ES-I3 (cell line): ENCODE results near the gene ZAP70.

Experiments
- H3K36me3 ChIP-seq: 2 replicates; pipeline ENCODE4 v1.6.1; 2013; ENCODE audit warnings: mild to moderate bottlenecking, low read length, control low read depth, moderate library complexity; ENCODE audit not compliant: insufficient read depth
- H3K4me1 ChIP-seq: 2 replicates; pipeline ENCODE4 v1.6.1; 2013; ENCODE audit warnings: mild to moderate bottlenecking, control low read depth, low read length; ENCODE audit not compliant: insufficient read depth
- H3K9ac ChIP-seq: 2 replicates; pipeline ENCODE4 v1.6.1; 2013; ENCODE audit warnings: low read depth, mild to moderate bottlenecking, low read length, moderate library complexity
- H3K9me3 ChIP-seq: 2 replicates; pipeline ENCODE4 v1.6.1; 2013; ENCODE audit warnings: mild to moderate bottlenecking, low read length, moderate library complexity; ENCODE audit not compliant: control insufficient read depth, insufficient read depth

Gene ZAP70

DNA sequence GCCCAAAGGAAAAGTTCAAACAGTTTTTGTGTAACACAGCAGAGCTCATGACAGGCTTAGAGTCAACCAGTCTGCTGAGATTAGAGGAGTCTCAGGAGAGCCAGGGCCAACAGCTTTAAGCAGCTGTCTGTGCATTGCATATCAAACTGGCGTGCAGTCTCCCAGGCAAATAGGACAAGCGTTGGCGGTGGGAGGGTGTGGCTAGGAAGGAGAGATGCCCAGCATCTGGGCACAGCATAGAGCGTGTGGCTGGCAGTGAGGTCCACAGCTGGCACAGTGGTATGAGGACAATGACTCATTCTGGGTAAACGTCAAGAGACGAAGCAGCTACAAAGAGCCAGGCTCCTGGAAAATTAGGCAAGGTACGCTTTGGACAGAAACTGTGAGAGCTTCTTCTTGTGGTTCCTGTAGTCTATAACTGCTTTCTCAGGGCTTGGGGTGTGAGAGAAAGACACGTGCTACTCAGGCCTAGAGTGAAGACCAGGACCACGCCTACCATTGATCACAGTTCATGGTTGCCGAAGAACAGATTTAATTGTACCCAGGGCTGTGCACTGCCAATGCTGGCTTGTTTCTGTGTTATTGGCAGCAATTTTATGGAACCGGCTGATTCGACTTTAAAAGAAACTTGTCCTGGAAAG, 14.8 kb downstream of the ZAP70 start:
- Histone ChIP-seq H3K9ac (no peak overlapping the region), H3K36me3 (no peaks in the 10 kb centered on the region), H3K4me1 (no peaks in the 10 kb centered on the region), H3K9me3 (no peaks in the 10 kb centered on the region; the same call in 1 of the 2 replicates)

DNA sequence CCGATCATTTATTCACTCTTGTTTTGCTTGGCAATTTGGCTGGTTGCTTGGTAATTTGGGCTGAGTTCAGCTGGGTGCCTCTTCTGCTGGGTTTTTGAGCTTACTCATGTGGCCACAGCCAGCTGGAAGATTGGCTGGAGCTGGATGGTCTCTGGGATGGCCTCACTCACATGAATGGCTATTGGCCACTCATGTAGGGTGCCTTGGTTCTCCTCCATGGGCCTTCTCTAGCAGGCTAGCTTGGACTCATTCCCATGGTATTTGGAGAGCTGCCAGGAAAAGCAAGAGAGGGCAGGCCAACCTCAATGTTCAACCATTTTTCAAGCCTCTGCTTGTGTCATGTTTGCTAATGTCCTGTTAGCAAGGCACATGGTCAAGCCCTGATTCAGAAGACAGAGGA, 16.9 kb downstream of the ZAP70 start:
- Histone ChIP-seq H3K4me1 (no peaks in the 10 kb centered on the region), H3K9ac (no peak overlapping the region), H3K9me3 (no peaks in the 10 kb centered on the region; the same call in 1 of the 2 replicates), H3K36me3 (no peaks in the 10 kb centered on the region)

DNA sequence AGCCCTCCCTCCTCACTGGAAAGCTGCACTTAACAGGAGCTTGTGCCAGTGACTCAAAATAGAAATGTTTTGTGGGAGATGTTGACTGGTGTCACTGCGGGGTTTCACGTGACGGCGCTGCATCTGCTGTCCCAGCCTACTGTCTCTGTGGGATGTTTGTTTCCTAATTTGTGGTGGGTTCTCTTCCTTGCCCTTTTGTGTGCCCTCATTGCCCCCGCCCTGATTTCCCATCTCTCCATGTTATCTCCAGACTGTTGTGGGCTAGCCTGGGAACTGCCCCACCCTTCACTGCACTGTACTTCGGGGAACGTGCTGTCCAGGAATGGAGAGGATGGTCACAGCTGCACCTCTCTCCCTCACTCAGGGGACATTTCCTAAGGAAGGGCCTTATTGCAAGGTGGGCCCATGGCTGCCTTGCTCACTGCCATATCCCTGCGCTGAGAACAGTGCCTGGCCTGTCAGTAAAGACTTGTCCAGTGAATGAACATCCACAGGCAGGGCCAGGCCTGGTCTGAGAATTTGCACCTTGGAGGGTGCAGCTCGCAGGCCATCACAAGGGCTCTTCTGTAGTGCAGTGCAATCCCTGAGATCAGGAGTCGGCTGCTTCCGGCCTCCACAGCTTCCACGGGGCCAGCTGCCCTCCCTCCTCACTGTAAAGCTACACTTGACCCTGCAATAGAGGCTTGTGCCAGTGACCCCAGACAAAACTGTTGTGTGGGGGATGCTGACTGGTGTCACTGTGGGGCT, 18.1 kb downstream of the ZAP70 start:
- H3K9me3 ChIP-seq = no peaks in the 10 kb centered on the region; the same call in 1 of the 2 replicates

DNA sequence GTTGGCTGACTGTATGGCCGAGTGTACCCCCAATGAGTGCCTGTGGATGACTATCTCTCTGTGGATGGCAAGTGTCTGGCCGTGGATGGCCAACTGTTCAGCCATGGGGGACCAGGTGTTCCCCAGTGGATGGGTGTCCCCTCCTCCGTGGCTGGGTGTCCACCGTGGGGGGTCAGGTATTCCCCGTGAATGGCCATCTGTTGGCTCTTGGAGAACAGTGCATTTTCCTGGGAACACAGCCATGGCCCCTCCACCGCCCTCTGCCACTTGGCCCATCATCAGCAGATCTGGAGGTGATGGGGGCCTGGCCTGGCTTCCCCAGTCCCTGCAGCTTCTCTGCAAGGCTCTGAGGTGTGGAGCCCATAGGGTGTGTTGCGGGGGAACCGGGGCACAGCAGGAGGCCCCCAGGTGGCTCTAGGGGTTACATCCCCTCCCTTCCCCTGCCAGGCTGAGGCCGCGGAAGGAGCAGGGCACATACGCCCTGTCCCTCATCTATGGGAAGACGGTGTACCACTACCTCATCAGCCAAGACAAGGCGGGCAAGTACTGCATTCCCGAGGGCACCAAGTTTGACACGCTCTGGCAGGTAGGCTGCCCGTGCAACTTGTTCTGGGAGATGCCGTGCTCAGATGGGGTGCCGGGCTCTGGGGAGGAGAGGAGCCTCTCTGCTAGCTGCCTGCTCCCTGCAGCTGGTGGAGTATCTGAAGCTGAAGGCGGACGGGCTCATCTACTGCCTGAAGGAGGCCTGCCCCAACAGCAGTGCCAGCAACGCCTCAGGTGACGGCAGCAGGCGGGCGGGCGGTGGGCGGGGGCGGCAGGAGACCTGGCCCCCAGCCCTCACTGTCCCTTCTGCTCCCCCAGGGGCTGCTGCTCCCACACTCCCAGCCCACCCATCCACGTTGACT, 19.3 kb downstream of the ZAP70 start:
- Histone ChIP-seq H3K36me3 (no peaks in the 10 kb centered on the region), H3K4me1 (no peaks in the 10 kb centered on the region), H3K9me3 (no peaks in the 10 kb centered on the region; the same call in 1 of the 2 replicates), H3K9ac (no peak overlapping the region)

More for the DNA sequence above, 18.1 kb downstream of the ZAP70 start:
- Histone ChIP-seq H3K9ac (no peak overlapping the region), H3K4me1 (no peaks in the 10 kb centered on the region), H3K36me3 (no peaks in the 10 kb centered on the region)

DNA sequence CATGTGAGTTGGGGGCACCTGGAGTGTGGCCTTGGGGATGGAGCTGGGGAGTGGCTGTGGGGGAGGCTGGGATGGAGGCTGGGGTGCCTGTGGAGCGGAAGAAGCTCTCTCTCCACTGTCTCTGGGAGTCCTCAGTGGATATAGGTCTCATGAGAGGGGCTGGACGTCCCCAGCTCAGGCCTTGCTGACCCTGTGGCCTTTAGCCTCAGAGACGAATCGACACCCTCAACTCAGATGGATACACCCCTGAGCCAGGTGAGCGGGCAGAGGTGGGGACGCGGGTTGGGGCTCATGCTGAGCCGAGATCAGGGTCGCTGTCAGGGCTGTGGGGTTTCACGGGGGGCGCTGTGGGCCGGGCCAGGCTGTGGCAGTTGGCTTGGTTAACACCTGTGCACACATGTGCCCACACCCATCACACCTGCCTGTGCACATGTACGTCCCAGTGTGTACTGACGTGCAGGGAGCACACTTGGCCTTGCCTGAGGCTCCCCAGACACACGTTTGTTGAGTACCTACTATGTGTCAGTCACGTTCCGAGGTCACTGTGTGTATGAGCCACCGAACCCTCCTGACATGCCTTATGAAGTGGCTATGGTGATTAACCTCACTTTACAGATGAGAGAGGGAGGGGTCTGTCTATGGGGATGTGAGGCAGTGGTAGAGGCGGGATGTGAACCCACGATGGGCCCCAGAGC, 20.1 kb downstream of the ZAP70 start:
- Histone ChIP-seq H3K9ac (no peak overlapping the region), H3K9me3 (no peaks in the 10 kb centered on the region; the same call in 1 of the 2 replicates), H3K36me3 (no peaks in the 10 kb centered on the region), H3K4me1 (no peaks in the 10 kb centered on the region)

DNA sequence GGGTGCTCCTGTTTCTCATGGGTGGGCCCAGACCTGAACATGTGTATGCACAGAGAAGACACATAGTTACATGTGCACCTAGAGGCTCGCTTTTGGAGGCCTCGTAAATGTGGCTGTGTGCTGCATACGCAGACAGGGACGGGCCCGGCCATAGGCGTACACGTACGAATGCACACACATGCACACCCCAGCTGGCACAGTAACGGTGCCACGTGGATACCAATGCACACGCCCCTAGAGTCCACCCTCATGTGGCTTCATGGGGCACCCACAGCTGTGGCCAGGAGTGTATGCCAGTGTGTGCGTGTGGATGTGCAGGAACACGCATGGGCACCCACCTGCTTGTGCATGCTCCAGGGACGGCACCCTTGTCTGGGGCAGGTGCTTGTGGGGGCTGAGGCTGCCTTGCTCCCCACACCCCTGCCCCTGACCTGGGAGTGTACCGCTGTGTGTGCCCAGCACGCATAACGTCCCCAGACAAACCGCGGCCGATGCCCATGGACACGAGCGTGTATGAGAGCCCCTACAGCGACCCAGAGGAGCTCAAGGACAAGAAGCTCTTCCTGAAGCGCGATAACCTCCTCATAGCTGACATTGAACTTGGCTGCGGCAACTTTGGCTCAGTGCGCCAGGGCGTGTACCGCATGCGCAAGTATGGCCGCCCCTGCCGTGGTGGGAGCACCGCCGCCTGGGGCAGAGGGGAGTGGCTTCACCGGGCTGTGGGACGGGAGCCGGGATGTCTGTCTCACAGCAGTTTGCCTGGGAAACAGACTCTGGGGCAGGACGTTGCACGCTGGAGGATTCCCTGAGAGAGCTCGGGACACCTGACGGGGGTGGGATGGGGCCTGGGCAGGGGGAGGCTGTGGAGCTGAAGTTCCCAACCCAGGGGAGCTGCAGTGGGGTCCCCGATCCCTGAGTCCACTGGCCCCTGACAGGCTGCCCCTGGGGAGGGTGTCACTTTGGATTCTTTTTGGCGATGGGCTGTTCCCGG, 21.0 kb downstream of the ZAP70 start:
- no peaks in the 10 kb centered on the region for H3K36me3 ChIP-seq
- no peaks in the 10 kb centered on the region for H3K4me1 ChIP-seq
- no peaks in the 10 kb centered on the region; the same call in 1 of the 2 replicates for H3K9me3 ChIP-seq
- H3K9ac ChIP-seq = no peak overlapping the region

DNA sequence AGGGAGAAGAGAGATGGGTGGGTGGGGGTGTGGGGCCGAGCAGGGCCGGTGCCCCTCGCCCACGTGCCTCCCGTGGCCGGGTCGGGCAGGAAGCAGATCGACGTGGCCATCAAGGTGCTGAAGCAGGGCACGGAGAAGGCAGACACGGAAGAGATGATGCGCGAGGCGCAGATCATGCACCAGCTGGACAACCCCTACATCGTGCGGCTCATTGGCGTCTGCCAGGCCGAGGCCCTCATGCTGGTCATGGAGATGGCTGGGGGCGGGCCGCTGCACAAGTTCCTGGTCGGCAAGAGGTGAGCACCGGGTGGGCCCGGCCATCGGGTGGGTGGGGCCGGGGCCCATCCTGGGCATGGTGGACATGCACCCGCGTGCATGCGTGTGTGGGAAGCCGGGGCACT, 21.8 kb downstream of the ZAP70 start:
- Histone ChIP-seq H3K9me3 (no peaks in the 10 kb centered on the region), H3K9ac (no peak overlapping the region), H3K4me1 (no peaks in the 10 kb centered on the region), H3K36me3 (no peaks in the 10 kb centered on the region)

DNA sequence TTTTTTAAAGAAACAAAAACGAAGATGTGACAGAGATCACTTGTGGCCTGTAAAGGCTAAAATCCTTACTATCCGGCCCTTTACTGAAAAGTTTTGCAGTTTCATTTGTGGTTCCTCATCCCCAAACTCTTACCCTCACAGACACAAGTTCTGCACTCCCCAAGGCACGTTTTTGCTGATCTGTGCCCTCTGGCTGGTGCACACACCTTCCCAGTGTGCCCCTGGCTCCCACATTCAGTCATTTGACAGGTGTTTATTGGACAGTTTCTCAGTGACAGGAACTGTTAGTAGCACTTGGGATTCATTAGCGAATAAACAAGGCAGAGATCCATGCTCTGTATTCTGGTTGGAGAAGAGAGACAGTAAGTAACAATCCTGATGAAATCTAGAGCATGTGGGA, 22.8 kb downstream of the ZAP70 start:
- Histone ChIP-seq H3K9me3 (no peaks in the 10 kb centered on the region), H3K9ac (no peak overlapping the region), H3K36me3 (no peaks in the 10 kb centered on the region), H3K4me1 (no peaks in the 10 kb centered on the region)

DNA sequence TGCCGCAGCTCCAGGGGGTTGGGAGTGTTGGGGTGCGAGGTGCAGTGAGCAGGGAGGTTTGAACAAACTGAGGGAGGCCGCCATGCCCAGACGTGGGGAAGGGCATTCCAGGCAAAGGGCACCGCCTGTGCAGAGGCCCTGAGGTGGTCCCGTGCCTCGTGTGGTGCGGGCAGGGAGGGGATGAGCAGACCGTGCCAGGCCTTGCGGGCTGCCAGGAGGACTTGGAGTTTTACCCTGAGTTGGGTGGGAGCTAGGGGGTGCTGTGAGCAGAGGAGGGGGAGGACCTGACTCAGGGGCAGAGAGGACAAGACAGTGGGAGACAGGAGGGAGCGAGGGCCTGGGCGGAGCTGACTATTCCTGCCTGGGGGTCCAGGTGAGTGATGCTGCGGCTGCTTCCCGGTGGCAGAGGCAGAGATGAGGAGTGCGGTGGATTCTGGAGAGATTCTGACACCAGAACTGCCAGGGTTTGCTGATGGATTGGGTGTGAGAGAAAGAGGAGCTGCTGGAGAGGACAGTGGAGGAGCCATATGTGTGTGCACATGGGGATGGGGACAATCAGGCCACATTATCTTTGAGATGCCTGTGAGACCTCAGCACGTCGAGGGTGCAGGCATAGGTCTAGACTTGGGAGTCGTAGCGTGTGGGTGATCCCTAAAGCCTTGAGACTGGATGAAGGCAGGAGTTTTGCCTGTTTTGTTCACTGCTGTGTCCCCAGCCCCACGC, 23.4 kb downstream of the ZAP70 start:
- Histone ChIP-seq H3K36me3 (no peaks in the 10 kb centered on the region), H3K9me3 (no peaks in the 10 kb centered on the region), H3K4me1 (no peaks in the 10 kb centered on the region), H3K9ac (no peak overlapping the region)

DNA sequence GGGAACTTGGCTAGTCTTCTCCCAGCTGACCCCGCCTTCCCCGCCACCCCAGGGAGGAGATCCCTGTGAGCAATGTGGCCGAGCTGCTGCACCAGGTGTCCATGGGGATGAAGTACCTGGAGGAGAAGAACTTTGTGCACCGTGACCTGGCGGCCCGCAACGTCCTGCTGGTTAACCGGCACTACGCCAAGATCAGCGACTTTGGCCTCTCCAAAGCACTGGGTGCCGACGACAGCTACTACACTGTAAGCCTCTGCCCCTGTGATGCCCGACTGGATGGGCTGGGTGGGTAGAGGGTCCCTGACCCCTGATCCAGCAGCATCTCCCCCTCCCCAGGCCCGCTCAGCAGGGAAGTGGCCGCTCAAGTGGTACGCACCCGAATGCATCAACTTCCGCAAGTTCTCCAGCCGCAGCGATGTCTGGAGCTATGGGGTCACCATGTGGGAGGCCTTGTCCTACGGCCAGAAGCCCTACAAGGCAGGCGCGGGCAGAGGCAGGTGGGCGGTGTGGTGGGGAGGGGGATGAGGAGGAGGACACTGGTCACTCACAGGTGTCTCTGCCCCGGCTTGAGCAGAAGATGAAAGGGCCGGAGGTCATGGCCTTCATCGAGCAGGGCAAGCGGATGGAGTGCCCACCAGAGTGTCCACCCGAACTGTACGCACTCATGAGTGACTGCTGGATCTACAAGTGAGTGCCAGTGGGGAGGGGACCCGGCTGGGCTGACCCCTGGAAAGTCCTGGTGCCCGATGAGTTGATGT, 24.2 kb downstream of the ZAP70 start:
- no peaks in the 10 kb centered on the region for H3K36me3 ChIP-seq
- H3K4me1 ChIP-seq = no peaks in the 10 kb centered on the region
- no peak overlapping the region for H3K9ac ChIP-seq

DNA sequence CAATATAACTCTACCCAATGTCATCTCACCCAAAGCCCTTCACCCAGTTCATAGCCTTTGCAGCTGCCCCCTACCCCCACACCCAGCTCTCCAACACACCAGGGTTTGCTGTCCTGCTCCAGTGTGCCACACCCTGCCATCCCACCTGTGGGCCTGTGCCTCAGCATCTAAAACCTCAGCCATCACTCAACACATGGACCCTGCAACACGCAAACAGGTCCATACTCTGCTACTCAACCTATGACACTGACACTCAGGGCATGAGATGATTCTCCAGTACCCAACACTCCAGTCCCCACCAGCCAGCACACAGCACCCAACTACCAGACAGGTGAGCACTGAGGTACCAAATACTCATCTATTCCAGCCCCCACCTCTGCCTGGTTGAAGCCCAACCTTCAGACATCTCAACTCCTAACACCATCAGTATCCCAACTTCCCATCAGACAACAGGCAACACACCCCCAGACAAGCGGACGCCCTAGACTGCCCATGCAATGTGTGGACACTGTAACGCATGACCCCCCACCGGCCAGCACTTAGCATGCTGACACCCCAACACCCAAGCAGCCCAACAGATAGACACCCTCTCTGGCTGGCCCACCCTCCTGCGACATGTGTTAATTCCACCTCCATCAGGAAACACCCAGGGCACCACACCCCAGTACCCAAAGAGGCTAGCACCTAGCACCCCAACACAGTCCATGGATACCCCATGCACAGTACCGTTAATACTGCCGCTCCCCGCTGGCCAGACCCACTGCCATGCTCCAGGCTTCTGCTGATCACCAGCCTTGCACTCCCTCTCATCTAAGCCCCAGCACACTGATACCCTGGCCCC, 25.0 kb downstream of the ZAP70 start:
- H3K4me1 ChIP-seq = no peaks in the 10 kb centered on the region
- no peak overlapping the region for H3K9ac ChIP-seq
- no peaks in the 10 kb centered on the region for H3K9me3 ChIP-seq
- H3K36me3 ChIP-seq = no peaks in the 10 kb centered on the region

More for the DNA sequence above, 24.2 kb downstream of the ZAP70 start:
- H3K9me3 ChIP-seq = no peaks in the 10 kb centered on the region
